NK-92 treated with Interleukin-12 subunit alpha and Interleukin-12 subunit beta, amount 100 ng/mL, for 24 hours (cell line): ENCODE results near the gene OR51M1.

ENCODE experiments used
- DNase-seq: peaks from one replicate; lab custom pipeline; 2025; lab: John Stamatoyannopoulos, UW

OR51M1 gene

GRCh38 chr11:5390210-5390609, 6.6 kb downstream of the OR51M1 start:
- DNase-seq, result no peak

DNA sequence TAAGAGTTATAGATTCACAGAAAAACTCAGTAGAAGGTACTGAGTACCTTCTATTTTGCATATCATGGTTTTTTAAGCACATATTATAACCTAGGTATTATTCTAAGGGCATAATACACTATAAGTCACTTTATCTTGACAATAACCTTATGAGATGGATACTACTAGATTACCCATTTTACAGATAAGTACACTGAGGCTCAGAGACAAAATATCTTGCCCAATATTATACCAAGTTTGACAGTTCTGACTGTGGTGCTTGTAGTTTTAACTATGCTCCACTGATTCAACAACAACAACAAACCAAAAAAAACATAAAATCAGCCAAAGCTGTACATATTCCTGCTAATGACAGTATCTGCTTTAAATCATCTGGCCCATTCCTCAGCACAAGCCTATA, 10.5 kb downstream of the OR51M1 start:
- no peak for DNase-seq

DNA sequence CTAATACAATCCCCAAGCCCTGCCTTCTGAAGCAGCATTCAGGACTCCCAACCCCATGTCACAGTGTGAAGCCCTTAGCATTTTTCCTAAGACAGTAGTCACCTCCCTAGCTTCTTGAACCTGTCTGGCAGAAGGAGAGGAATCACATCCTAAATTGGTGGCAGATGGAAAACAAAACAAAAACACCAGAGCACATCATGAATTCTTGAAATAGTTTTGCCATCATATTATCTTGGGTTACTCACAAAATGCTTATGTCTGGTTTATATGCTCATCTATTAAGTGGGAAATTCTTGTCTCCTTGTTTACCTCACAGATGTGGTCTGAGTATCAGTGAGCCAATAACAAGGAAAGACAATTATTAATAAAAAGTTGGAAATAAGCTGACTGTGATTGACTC, 15.3 kb downstream of the OR51M1 start:
- DNase-seq, result no peak

DNA sequence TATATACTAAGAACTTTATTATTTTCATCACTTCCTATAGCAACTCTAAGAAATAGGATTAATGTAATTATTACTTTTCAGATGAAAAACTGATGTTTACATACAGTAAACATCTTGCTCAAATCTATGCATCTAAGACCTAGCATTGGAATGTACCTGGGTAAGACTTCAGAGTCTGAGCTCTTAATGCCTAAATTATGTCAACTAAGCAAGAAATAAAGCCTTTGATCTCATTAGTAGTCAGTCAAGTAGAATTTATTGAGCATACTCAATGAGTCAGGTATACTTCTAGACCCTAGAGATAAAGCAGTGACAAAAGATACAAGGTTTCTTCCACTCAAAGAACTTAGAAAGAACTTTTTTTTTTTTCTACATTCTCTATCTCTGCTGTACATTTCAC, 21.6 kb downstream of the OR51M1 start:
- no peak for DNase-seq

DNA sequence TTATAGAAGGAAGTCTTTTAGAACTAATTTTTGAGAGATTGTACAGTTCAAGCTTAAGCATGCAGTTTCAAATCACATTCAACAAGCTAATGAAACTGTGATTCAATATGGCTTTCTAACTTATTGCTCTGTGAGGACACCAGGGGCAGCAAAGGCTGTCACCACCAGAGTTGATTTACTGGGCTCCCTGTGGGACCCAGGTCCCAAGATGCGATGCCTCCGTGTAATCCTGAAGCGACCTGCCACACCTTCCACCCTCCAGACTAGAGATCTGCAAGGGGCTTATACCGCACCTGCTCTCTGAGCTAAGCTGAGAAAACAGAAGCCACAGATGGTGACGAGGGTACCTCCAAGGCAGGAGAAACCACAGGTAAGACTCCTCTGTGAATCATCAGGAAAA, 37.4 kb downstream of the OR51M1 start:
- DNase-seq, result no peak

GRCh38 chr11:5421811-5422210, 38.2 kb downstream of the OR51M1 start, which contains the start of gene OR51Q1:
TSS of gene OR51Q1 (plus strand) at chr11:5422111. CDS start at chr11:5422201, 90 bp downstream.
- DNase-seq, result no peak

DNA sequence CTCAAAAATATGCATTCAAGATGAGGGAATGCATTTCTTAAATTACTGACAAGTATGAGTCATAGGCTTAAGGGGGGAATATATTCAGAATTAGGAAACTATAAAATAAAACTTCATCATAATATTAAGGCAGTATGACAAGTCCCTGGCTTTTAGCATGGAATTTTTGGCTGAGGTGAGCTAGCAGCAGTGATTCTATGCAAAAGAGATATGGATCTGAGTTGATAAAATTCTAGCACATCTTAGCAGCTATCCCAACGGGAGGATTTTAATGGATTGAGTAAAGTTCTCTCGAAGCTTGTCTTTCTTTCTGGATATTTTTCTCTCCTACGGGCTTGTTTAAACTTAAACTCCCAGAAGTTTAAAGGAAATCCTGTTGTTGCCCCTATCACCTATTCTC, 39.5 kb downstream of the OR51M1 start:
- no peak for DNase-seq

GRCh38 chr11:5441414-5441813, 57.8 kb downstream of the OR51M1 start, which contains the start of gene OR51I1:
TSS of gene OR51I1 (minus strand) at chr11:5441514. CDS start at chr11:5441514, 0 bp downstream.
- no peak for DNase-seq
